Measurements from ENCODE around the gene MS4A18.

MS4A18 gene

DNA sequence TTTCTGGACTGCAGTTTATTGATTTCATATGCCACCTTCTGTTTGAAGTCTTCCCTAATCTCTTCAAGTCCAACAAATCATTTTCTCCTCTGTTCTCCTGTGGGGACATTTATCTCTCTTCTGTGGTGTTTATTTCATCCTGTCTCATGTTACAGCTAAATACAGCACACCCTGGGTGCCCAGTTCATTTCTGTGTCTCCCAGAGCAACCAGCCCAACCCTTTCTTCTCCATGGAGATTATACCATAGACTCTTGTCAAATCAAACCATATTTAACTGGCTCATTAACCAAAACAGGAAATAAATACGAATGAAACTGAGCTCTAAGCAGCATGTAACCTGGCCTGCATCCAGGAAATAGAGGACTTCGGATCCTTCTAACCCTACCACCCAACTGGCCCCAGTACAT is 25.2 kb upstream of the MS4A18 start, which contains the start of gene MS4A8:
TSS of gene MS4A8 (plus strand) at position 329 of the 408 bp plus-strand sequence. CDS start 1,249 bp downstream, outside the sequence.
- no peak within 1 kb of the TSS for H3K27ac ChIP-seq (ENCODE audit: poor library complexity, severe bottlenecking)
- ATAC-seq (ENCODE audit: low read depth) (no peak), DNase-seq (ENCODE audit: low spot score) (no peak)
- H3K9me3 ChIP-seq (ENCODE audit: severe bottlenecking) = no peaks in the 10 kb centered on the region
- no peaks in the 10 kb centered on the region for H3K36me3 ChIP-seq (ENCODE audit: low read depth)
- H3K4me3 ChIP-seq (ENCODE audit: severe bottlenecking) = no peak within 1 kb of the TSS
- TF ChIP-seq, protein P1, sequence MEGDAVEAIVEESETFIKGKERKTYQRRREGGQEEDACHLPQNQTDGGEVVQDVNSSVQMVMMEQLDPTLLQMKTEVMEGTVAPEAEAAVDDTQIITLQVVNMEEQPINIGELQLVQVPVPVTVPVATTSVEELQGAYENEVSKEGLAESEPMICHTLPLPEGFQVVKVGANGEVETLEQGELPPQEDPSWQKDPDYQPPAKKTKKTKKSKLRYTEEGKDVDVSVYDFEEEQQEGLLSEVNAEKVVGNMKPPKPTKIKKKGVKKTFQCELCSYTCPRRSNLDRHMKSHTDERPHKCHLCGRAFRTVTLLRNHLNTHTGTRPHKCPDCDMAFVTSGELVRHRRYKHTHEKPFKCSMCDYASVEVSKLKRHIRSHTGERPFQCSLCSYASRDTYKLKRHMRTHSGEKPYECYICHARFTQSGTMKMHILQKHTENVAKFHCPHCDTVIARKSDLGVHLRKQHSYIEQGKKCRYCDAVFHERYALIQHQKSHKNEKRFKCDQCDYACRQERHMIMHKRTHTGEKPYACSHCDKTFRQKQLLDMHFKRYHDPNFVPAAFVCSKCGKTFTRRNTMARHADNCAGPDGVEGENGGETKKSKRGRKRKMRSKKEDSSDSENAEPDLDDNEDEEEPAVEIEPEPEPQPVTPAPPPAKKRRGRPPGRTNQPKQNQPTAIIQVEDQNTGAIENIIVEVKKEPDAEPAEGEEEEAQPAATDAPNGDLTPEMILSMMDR (IDR thresholded peaks at IDR 0.05; ENCODE audit: poor library complexity, severe bottlenecking) = no peak
- H3K4me1 ChIP-seq (ENCODE audit: insufficient read depth, poor library complexity, severe bottlenecking) = no peaks in the 10 kb centered on the region
- no peaks in the 10 kb centered on the region for H3K27me3 ChIP-seq (ENCODE audit: insufficient read depth, poor library complexity, severe bottlenecking)

DNA sequence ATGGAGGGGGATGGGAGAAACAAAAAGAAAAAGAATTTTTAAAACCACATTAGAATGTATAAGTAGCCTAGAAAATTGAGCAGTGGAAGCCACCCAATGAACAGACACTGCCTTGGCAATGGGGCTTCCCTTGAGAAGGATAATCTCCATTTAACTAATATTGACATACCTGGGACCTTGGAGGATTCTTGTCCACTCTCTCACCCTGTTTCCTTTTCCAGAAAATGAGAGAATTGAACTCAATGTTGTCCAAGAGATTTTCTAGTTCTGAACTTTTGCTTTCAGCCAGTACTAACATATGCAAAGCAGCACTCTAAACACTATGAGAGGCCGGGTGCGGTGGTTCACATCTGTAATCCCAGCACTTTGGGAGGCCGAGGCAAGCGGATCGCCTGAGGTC is 24.6 kb upstream of the MS4A18 start:
- H3K9me3 ChIP-seq (ENCODE audit: severe bottlenecking) = no peaks in the 10 kb centered on the region
- no peaks in the 10 kb centered on the region for H3K4me1 ChIP-seq (ENCODE audit: insufficient read depth, poor library complexity, severe bottlenecking)
- no peaks in the 10 kb centered on the region for H3K27me3 ChIP-seq (ENCODE audit: insufficient read depth, poor library complexity, severe bottlenecking)
- TF ChIP-seq, protein P1 (IDR thresholded peaks at IDR 0.05; ENCODE audit: poor library complexity, severe bottlenecking) = no peak
- no peak overlapping the region for H3K27ac ChIP-seq (ENCODE audit: poor library complexity, severe bottlenecking)
- no peak for DNase-seq (ENCODE audit: low spot score)
- ATAC-seq (ENCODE audit: low read depth) = no peak
- H3K4me3 ChIP-seq (ENCODE audit: severe bottlenecking) = no peak overlapping the region
- H3K36me3 ChIP-seq (ENCODE audit: low read depth) = no peaks in the 10 kb centered on the region

DNA sequence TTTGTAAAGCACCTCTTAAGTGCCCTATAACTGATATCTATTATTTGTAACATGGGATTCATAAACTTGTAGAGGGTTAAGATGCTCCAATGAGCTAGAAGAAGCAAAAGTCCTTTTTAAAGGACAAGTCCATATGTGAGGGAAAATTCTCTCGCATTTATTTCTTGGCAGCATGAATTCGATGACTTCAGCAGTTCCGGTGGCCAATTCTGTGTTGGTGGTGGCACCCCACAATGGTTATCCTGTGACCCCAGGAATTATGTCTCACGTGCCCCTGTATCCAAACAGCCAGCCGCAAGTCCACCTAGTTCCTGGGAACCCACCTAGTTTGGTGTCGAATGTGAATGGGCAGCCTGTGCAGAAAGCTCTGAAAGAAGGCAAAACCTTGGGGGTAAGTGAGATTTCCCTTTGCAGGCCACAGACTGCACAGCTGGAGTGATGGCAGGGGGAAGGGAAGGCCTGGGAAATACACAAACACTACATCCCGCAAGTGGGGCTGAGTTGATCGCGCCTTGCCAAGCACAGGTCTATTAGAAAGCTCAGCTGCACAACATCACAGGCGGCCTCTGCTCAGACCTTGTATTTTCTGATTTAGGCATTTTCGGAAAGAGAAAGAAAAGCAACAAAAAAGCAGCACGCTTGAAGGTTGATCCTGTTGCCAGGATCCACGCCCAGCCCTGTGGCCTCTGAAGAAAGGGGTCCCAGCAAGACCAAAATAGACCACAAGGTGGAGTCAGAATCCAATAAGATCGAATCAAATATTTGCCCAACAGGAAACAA is 23.6 kb upstream of the MS4A18 start:
- ATAC-seq (ENCODE audit: low read depth) = peak; percentile 76; the same call in 2 of the 3 replicates
- H3K27ac ChIP-seq (ENCODE audit: poor library complexity, severe bottlenecking) = no peak overlapping the region
- no peak overlapping the region for H3K4me3 ChIP-seq (ENCODE audit: severe bottlenecking)
- no peaks in the 10 kb centered on the region for H3K36me3 ChIP-seq (ENCODE audit: low read depth)
- H3K4me1 ChIP-seq (ENCODE audit: insufficient read depth, poor library complexity, severe bottlenecking) = no peaks in the 10 kb centered on the region
- H3K9me3 ChIP-seq (ENCODE audit: severe bottlenecking) = no peaks in the 10 kb centered on the region
- H3K27me3 ChIP-seq (ENCODE audit: insufficient read depth, poor library complexity, severe bottlenecking) = no peaks in the 10 kb centered on the region
- TF ChIP-seq, protein P1 (IDR thresholded peaks at IDR 0.05; ENCODE audit: poor library complexity, severe bottlenecking) = peak; percentile 56
- DNase-seq (ENCODE audit: low spot score) = no peak

DNA sequence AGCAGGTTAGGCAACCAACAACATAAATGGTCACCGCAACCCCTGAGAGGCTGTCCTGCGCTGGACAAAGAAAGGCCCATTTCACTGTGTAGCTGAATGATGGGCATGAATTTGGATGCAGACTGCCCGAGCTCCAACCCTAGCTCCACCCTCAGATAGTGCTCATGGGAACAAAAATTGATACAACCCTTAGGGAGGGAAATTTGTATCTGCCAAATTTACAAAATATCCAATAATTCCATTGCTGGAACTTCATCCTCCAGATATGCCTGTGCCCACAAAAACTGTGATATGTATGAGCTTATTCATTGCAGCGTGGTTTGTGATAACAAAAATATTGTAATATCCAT is 23.1 kb upstream of the MS4A18 start:
- Histone ChIP-seq H3K9me3 (ENCODE audit: severe bottlenecking) (no peaks in the 10 kb centered on the region), H3K4me3 (ENCODE audit: severe bottlenecking) (no peak overlapping the region), H3K36me3 (ENCODE audit: low read depth) (no peaks in the 10 kb centered on the region), H3K27me3 (ENCODE audit: insufficient read depth, poor library complexity, severe bottlenecking) (no peaks in the 10 kb centered on the region), H3K27ac (ENCODE audit: poor library complexity, severe bottlenecking) (no peak overlapping the region), H3K4me1 (ENCODE audit: insufficient read depth, poor library complexity, severe bottlenecking) (no peaks in the 10 kb centered on the region)
- ATAC-seq (ENCODE audit: low read depth) (no peak), DNase-seq (ENCODE audit: low spot score) (no peak)
- TF ChIP-seq, protein P1 (IDR thresholded peaks at IDR 0.05; ENCODE audit: poor library complexity, severe bottlenecking) = peak; percentile 31

DNA sequence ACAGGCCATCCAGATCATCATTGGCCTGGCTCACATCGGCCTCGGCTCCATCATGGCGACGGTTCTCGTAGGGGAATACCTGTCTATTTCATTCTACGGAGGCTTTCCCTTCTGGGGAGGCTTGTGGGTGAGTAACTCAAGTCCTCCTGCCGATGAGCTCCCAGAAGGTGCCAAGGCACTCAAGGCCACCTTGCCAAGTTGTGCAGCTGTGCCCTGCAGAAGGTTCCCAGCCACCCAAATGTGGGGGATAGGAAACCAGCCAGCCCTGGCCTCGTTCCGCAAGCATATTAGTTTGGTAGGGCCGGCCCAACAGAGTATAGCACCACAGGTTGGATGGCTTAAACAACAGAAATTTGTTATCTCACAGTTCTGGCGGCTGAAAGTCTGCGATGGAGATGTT is 21.1 kb upstream of the MS4A18 start:
- TF ChIP-seq, protein P1 (IDR thresholded peaks at IDR 0.05; ENCODE audit: poor library complexity, severe bottlenecking) = no peak
- ATAC-seq (ENCODE audit: low read depth) (no peak), DNase-seq (ENCODE audit: low spot score) (no peak)
- Histone ChIP-seq H3K27me3 (ENCODE audit: insufficient read depth, poor library complexity, severe bottlenecking) (no peaks in the 10 kb centered on the region), H3K4me1 (ENCODE audit: insufficient read depth, poor library complexity, severe bottlenecking) (no peaks in the 10 kb centered on the region), H3K36me3 (ENCODE audit: low read depth) (no peaks in the 10 kb centered on the region), H3K9me3 (ENCODE audit: severe bottlenecking) (no peaks in the 10 kb centered on the region), H3K4me3 (ENCODE audit: severe bottlenecking) (no peak overlapping the region), H3K27ac (ENCODE audit: poor library complexity, severe bottlenecking) (no peak overlapping the region)
